ENCODE measurements around the gene ARFGAP1.

ARFGAP1 gene

GRCh38 chr20:63307538-63308217, 35.1 kb downstream of the ARFGAP1 start:
- DNase-seq (ENCODE audit: low read depth in 2 of 2) = no peak

GRCh38 chr20:63308218-63308911, 35.8 kb downstream of the ARFGAP1 start:
- DNase-seq (ENCODE audit: low read depth in 2 of 2) = no peak

GRCh38 chr20:63309261-63310071, 36.9 kb downstream of the ARFGAP1 start:
- DNase-seq (ENCODE audit: low read depth in 2 of 2) = no peak

- no peak for DNase-seq (ENCODE audit: low read depth in 2 of 2)
Measured at GRCh38 chr20:63310265-63310991, 37.8 kb downstream of the ARFGAP1 start.

- DNase-seq (ENCODE audit: low read depth in 2 of 2) = no peak
Measured at GRCh38 chr20:63311186-63311832, 38.7 kb downstream of the ARFGAP1 start.

- no peak for DNase-seq (ENCODE audit: low read depth in 2 of 2)
Measured at GRCh38 chr20:63311833-63312243, 39.2 kb downstream of the ARFGAP1 start.

GRCh38 chr20:63312273-63312672, 39.7 kb downstream of the ARFGAP1 start:
- DNase-seq (ENCODE audit: low read depth in 2 of 2) = no peak

- no peak for DNase-seq (ENCODE audit: low read depth in 2 of 2)
Measured at GRCh38 chr20:63312690-63313348, 40.2 kb downstream of the ARFGAP1 start.

GRCh38 chr20:63313349-63314014, 40.9 kb downstream of the ARFGAP1 start:
- no peak for DNase-seq (ENCODE audit: low read depth in 2 of 2)

- no peak for DNase-seq (ENCODE audit: low read depth in 2 of 2)
Measured at GRCh38 chr20:63314015-63314471, 41.4 kb downstream of the ARFGAP1 start.

GRCh38 chr20:63314566-63315239, 42.1 kb downstream of the ARFGAP1 start:
- DNase-seq (ENCODE audit: low read depth in 2 of 2) = no peak

- no peak for DNase-seq (ENCODE audit: low read depth in 2 of 2)
Measured at GRCh38 chr20:63315240-63315689, 42.7 kb downstream of the ARFGAP1 start.

- no peak for DNase-seq (ENCODE audit: low read depth in 2 of 2)
Measured at GRCh38 chr20:63315731-63316491, 43.3 kb downstream of the ARFGAP1 start.

- DNase-seq (ENCODE audit: low read depth in 2 of 2) = no peak
Measured at GRCh38 chr20:63316502-63316921, 43.9 kb downstream of the ARFGAP1 start.

GRCh38 chr20:63317061-63317460, 44.4 kb downstream of the ARFGAP1 start:
- DNase-seq (ENCODE audit: low read depth in 2 of 2) = no peak

- no peak for DNase-seq (ENCODE audit: low read depth in 2 of 2)
Measured at GRCh38 chr20:63317601-63318291, 45.1 kb downstream of the ARFGAP1 start.

GRCh38 chr20:63318391-63319163, 46.0 kb downstream of the ARFGAP1 start:
- DNase-seq (ENCODE audit: low read depth in 2 of 2) = no peak
